ENCODE data around the gene ARHGEF37.

DNA sequence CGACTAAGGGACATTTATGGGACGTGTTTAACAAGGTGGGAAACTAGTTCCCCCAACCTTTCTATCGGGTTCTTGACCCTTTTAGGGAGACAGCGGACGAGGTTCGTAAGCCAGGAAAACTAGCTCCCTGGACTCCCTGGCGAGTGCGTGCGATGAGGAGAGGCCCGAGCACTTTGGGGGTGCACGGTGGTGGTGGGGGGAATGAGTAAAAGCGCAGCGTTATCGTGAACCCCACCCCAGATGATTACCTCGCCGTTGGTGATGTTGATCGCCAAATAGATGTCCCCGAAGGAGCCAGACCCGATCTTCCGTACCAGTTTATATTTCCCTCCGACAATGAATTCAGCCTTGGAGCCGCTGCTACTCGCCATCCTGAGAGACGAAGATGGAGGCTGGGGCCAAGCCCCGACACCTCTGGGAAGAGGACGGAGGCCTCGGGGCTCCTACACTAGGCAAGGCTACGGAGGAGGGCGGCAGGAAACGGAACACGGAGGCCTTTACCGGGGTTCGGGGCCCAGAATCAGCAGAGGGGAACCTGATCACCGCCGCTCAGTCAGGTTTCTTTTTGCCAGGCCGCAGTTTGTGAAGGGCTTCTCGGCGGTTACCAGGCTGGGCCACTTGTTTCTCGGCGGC is 30.6 kb upstream of the ARHGEF37 start:
- TF ChIP-seq, protein P1, sequence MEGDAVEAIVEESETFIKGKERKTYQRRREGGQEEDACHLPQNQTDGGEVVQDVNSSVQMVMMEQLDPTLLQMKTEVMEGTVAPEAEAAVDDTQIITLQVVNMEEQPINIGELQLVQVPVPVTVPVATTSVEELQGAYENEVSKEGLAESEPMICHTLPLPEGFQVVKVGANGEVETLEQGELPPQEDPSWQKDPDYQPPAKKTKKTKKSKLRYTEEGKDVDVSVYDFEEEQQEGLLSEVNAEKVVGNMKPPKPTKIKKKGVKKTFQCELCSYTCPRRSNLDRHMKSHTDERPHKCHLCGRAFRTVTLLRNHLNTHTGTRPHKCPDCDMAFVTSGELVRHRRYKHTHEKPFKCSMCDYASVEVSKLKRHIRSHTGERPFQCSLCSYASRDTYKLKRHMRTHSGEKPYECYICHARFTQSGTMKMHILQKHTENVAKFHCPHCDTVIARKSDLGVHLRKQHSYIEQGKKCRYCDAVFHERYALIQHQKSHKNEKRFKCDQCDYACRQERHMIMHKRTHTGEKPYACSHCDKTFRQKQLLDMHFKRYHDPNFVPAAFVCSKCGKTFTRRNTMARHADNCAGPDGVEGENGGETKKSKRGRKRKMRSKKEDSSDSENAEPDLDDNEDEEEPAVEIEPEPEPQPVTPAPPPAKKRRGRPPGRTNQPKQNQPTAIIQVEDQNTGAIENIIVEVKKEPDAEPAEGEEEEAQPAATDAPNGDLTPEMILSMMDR (IDR thresholded peaks at IDR 0.05), result no peak
- no peak for TF ChIP-seq POLR2A (IDR thresholded peaks at IDR 0.05)
